ENCODE measurements around the gene ADAMTS12.
"Not testable (repeated sequence)": the region's sequence is repeated elsewhere in the genome, so short reads cannot be mapped to it uniquely, and the experiment has no call there.

ADAMTS12 gene

GRCh38 chr5:33576726-33577590, 314.8 kb downstream of the ADAMTS12 start:
- no peak for DNase-seq

DNA sequence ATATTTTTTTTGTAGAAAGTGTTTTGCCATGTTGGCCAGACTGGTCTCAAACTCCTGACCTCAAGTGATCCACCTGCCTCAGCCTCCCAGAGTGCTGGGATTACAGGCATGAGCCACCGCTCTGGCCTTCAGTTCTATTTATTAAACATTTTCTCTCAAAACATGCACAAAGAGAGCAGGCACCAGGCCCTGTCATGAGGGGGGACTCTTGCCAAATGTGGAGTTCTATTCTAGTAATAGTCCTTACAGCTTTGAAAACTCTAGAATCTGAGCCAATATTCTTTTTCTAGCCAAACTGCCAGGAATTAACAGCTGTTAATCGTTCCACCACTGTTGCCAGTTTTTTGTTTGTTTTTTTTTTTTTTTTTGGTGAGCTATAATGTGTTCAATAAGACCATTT, 326.5 kb downstream of the ADAMTS12 start:
- DNase-seq: no peak

- DNase-seq: peak; percentile 42
Measured at GRCh38 chr5:33563983-33564908, 327.5 kb downstream of the ADAMTS12 start.

GRCh38 chr5:33563530-33563929, 328.3 kb downstream of the ADAMTS12 start:
- no peak for DNase-seq

GRCh38 chr5:33558489-33558888, 333.3 kb downstream of the ADAMTS12 start:
- DNase-seq: no peak

DNA sequence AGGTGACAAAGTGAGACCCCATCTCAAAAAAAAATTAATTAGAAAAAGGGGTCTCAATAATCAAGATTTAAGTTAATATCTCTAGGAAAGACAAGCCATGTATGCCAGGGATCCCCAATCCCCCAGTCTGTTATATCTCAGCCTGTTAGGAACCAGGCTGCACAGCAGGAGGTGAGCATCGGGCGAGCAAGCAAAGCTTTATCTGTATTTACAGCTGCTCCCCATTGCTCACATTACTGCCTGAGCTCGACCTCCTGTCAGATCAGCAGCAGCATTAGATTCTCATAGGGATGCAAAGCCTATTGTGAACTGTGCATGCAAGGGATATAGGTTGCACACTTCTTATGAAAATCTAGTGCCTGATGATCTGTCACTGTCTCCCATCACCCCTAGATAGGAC, 334.2 kb downstream of the ADAMTS12 start:
- no peak for DNase-seq

DNA sequence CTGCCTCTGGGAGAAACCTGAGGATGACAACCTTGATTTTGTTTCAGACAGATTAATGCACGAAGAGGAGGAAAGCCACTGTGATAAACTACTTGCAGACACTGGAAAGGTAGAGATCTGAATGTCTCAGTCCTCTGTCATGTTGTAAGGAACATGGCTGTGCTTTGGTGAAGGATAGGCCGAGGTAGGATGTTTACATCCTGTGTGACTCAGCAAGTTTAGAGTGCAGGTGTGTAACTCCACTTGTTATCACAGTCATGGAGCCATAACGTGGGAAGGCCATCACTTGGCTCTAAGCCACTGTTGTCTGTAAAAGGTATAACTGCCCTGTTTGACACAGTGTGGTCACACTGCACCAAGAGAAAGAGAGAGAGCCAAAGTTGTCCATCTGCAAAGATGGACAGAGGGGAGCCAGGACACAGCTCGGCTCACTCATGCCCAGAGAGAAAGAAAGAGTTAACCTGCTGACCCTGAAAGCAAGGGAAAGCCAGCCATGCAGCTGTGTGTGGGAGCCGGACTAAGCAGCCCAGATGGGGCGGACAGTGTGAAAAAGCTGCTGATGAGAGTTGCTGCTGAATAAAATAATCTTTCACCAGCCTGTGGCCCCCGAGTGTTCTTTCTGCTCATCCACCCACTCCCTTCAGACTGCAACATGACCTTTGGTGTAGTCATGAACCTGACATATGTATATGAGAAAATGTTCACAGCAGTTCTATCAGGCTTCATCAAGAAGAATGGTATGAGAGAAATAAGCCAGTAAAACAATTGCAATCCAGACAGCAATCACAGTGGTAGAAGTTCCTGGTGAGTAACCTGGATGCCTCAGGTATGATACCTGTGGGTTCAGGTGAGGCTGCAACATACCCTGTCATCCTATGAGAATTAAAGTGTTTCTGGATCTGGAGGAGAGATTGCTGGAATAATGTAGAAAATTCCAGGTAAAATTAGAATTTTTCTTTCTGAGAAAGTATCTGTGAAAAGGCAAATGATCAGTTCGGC, 335.2 kb downstream of the ADAMTS12 start:
- no peak for DNase-seq

- no peak for DNase-seq
Measured at GRCh38 chr5:33549982-33550567, 341.7 kb downstream of the ADAMTS12 start.

GRCh38 chr5:33539790-33540189, 352.0 kb downstream of the ADAMTS12 start:
- not testable (repeated sequence) for DNase-seq

DNA sequence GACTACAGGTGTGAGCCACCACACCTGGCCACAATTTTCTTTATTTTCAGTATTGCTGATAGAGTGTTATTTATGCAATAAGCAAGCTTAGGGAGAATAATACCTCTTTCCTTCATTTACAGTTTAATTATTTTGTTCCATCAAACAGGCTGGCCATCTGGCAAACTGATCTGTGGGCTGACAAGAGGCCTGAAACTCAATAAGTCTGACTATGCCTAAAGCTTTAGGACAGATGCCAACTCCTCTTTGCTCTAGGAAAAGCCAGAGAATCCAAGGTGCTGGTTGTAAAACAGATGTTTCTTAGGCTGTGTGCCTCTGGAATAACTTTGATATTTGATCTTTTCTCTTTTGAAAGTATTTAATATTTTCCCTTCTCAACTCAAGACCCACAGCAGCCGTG, 352.6 kb downstream of the ADAMTS12 start:
- no peak for DNase-seq

DNA sequence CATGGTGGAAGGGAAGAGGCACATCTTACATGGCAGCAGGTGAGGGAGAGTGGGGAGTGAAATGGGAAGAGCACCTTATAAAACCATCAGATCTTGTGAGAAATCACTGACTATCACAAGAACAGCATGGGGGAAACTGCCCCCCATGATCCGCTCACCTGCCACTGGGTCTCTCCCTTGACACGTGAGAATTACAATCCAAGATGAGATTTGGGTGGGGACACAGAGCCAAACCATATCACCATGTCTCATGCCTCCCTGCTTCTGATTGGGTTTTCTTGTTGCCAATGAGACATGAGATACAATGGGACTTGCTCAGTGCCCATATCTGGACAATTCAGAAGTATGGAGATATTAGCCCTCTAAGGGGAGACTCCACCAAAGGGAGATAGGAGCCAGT, 353.6 kb downstream of the ADAMTS12 start:
- DNase-seq: no peak

DNA sequence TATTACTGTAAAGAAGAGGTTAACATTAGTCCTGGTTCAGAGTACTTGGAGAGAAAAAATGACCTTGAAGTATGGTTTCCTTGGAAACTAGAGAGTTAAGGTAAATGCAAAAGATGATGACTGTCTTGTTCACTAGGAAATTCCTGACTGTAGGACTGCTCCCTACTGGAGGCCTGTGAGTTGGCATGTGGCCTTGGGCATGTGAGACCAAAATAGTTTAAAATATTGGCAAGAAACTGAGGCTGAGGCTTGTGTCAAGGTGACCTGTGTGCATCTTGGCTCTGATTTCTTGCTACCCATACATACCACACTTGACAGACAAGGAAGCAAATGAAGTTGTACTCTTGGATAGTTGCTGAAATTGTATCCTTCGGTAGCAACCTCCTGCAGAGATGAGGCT, 354.6 kb downstream of the ADAMTS12 start:
- no peak for DNase-seq

GRCh38 chr5:33536802-33537201, 355.0 kb downstream of the ADAMTS12 start:
- no peak for DNase-seq

- no peak for DNase-seq
Measured at GRCh38 chr5:33531824-33532223, 360.0 kb downstream of the ADAMTS12 start.

DNA sequence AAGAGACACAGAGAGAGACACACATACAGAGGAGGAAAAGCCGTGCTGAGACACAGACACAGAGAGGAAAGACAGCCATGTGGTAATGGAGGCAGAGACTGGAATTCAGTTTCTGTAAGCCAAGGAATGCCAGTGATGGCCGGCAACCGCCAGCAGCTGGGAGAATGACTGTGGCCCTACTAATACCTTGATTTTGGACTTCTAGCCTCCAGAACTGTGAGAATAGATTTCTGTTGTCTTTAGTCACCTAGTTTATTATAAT, 360.8 kb downstream of the ADAMTS12 start:
- no peak for DNase-seq

DNA sequence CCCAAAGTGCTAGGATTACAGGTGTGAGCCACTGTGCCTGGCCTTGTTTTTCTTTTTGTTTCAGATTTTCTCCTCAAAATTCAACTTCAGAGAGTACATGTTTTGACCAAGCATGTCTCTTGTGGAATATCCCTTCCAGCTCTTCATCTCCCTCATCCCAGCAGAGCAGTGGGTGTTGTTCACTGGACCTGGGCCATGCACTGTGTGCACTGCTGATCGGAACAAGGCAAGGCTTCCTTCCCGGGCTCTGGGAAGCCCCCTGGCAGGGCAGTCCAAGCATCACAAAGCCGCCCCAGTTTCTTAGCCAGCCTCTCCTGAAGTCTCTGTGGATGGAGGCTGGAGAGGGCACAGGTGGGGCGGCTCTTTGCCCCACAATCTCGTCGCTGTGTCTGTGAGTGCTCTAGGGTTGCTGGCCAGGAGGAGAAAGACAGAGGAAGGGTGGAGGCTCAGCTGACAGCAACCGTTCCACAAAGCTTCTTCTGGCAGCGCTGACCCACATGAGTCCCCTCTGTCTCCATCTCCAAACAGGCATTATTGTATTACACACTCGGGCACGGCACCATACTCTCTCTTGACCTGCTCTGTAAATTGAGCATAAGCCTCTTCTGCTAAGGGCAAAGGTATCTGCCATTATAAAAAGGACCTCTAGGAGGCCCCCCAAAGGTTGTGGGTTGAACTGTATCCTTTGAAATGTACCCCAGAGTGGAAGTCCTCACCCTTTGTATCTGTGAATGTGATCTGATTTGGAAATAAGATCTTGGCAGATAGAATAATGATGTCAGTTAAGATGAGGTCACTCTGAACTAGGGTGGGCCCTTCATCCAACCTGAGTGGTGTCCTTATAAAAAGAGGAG, 361.4 kb downstream of the ADAMTS12 start:
- no peak for DNase-seq

- no peak for DNase-seq
Measured at GRCh38 chr5:33527696-33528095, 364.1 kb downstream of the ADAMTS12 start.

DNA sequence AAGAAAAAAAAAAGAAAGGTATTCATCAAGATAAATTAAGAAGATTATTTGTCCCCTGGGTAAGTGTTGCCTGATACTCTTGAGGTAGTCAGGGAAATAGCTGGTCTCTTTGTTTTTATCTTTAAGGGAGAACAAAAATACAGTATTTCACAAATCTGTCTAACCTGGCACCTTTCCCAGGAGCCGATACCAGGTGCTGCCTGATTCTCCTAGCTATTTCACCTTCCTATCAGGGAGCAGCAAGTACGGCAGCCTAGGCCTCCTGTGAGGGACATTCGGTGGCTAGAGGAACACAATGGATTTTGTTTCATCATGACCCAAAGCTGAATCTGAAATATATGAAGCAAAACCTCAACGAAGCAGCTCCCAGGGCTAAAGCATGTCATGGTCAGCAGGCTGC, 365.0 kb downstream of the ADAMTS12 start:
- no peak for DNase-seq

DNA sequence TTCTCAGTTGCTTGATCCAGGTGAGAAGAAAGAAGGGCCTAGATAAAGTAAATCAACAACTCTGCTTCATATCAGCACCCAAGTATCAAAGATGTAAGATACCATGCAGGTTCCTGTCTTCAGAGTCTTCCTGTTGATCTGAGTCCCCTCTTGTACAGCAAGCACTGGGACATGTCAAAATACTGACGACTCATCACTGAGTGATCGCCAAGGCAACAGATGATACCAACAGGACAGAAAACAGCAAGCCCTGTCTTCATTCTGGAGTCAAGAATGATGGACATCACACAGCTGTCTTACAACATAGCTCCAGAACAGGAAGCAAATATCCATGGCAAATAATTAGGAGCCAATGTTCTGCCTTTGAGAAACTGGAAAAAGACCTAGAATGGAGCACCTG, 367.3 kb downstream of the ADAMTS12 start:
- DNase-seq: no peak

DNA sequence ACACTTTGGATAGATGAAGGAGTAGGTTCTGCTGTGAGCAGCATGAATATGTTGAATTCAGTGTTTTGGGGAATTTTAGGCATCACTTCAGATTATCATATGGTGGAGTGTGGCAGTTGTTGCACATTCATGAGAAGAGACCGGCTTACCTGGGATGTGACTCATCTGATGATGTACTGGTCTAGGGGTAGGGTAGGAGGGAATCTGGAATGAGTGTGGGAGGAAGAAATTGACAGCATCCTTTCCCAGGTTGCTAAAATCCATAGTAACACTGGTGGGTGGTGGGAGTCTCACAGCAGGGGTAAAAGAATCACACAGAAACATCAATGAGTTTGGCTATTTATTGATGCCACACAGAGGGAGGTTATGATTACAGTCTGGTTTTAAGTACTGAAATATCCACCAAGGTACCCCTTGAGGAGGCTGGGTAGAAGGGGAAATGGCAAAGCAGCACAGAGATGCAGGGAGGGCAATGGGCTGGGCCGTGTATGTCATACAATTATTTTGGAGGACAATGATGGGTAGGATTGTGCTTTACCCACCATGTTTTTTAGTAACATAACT, 368.5 kb downstream of the ADAMTS12 start:
- no peak for DNase-seq

GRCh38 chr5:33516421-33516820, 375.4 kb downstream of the ADAMTS12 start:
- DNase-seq: no peak

Measured in NCI-H226 (cell line).